HG02623 (cell line): ENCODE data around the gene TENM3.
"Not testable (repeated sequence)": the region's sequence is repeated elsewhere in the genome, so short reads cannot be mapped to it uniquely, and the experiment has no call there.

ENCODE experiments used
- ATAC-seq: cut with Tn5 transposase; IDR thresholded peaks from one replicate; pipeline ENCODE4 v1.9.1; 2021; ENCODE audit warnings: moderate library complexity; ENCODE audit not compliant: unreplicated experiment

The TENM3 gene

GRCh38 chr4:182801636-182802035 is 558.4 kb downstream of the TENM3 start:
- ATAC-seq, result no peak

DNA sequence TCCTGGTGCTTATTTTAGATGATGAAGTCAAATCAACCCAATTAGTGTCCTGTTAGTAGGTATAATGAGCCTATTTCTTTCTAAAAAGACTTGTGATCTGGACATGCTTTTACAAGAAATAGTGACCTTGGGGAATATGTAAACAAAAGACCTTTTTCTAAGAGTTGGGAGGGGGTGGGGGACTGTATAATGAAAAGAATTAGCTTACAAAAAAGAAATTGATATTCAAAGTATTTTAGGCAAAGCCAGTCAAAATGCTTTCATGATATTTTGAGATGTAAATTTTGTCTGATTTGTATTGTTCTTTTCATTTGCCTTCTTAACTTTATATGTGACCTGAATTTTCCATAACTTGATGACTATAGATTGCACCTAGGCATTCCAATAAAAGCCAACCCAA is 559.4 kb downstream of the TENM3 start:
- ATAC-seq, result no peak

DNA sequence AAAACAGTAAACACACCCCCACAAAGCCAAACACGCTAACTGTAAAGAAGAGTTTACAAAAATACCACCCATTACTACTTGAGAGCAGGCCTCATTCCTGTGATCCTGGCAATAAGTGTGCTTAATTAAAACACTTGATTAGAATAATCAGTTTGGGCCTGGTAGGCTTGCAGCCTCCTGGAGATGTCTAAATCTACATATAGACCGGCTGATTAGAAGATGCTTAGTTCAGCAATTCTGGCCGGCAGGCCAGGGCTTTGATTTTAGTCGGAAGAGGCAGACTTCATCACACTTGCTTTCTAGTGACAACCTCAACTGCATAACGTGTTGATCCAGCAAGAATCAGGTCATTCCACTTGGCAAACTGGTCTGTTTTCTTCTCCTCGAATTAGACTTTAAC is 560.0 kb downstream of the TENM3 start:
- ATAC-seq, result no peak

- no peak for ATAC-seq
Observed at GRCh38 chr4:182804131-182804530, 560.9 kb downstream of the TENM3 start.

DNA sequence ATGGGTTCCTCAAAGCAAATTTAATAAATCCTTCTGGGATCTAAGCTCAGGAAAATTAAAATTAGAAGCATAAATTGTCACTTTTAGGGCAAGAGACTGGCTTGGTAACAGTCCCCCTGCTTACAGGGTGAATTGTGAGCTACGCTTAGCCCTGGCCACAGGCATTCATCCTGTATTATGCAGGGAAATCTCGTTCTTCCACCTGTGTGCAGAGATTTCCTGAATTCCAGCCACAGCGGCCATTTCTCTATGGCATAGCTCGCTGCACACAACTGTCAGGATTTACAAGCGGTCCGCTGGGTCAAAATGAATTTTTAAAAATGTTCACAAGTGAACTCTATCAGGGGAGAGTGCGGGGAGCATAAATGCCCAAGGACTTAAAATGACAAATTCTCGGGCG is 562.1 kb downstream of the TENM3 start:
- no peak for ATAC-seq

DNA sequence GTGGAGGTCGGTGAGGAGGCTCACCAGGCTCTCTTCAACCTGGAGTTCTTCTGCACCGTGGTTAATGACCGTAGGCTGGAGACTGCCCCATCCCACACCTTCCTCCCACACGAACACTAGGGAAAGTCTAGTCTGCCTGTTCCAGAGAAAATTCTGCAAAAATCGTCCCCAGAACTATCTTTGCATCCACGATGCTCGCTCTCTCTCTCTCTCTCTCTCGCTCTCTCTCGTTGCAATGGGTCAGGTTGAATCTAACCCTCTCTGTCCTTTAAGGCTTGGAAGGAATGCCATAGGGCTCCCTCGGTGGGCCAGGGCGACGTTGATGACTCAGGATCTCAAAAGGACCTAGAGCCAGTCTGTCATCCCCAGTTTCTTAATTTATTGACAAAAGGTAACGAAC is 562.5 kb downstream of the TENM3 start:
- no peak for ATAC-seq

GRCh38 chr4:182806259-182807252 is 563.4 kb downstream of the TENM3 start:
- peak; percentile 63 for ATAC-seq

- ATAC-seq, result no peak
Observed at GRCh38 chr4:182807346-182807745, 564.1 kb downstream of the TENM3 start.

DNA sequence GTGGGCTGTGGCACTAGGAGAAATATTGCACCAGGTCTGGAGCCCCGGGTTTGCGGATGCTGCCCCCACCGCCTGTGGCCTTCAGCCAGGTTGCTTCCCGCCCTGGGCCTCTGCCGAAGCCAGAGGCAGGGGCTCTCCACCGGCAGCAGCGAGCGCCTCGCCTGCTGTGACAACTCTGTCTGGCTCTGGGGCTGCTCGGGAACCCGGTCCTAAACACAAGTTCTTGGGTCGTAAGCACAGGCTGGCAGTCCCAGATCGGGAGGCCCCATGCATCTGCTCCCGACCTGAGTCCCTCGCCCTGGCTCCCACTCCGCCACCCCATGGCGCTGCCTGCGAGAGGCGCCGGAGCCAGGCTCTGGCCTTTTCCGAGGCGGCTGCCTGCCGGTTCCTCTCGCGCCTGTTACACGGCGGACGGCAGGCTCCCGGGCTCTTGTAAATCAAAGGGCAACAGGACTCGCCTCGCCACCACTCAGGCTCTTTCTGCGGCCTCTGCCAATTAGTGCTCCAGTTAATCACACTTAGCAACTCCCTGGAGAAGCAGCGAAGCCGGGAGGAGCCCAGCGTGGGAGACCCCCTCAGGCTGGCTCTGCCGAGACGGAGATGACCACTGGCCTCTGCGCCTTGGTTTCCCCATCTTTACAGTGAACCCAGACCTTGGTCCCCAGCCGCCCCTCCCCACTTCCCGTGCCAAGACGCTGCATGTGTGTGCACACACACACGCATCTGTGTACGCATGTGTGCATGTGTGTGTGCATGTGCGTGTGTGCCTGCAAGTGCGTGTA is 564.8 kb downstream of the TENM3 start:
- ATAC-seq, result no peak

- ATAC-seq, result peak; percentile 76
Observed at GRCh38 chr4:182808673-182809416, 565.6 kb downstream of the TENM3 start.

- peak; percentile 13 for ATAC-seq
Observed at GRCh38 chr4:182809417-182810102, 566.4 kb downstream of the TENM3 start.

- no peak for ATAC-seq
Observed at GRCh38 chr4:182810103-182810615, 567.0 kb downstream of the TENM3 start.

DNA sequence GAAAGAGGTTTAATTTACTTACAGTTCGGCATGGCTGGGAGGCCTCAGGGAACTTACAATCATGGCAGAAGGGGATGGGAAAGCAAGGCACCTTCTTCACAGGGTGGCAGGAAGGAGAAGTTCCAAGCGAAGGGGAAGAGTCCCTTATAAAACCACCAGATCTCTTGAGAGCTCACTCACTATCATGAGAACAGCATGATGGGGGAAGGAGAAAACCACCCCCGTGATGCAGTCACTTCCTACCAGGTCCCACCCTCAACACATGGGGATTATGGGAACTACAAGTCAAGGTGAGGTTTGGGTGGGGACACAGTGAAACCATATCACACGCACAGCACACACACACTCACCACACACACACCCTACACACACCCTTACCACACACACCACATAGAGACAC is 569.7 kb downstream of the TENM3 start:
- ATAC-seq, result no peak

DNA sequence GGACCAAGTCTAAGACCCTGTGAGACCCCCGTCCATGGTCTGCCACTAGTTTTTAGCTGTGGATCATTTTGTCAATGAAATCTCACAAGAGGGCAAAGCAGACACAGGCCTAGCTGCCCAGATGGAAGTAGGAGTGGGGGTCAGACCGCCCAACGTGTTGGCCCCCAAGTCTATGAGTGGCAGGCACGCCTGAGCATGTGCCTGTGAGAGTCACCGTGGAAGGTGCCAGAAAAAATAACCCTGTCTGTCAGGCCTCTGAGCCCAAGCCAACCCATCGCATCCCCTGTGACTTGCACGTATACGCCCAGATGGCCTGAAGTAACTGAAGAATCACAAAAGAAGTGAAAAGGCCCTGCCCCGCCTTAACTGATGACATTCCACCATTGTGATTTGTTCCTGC is 570.9 kb downstream of the TENM3 start:
- ATAC-seq, result not testable (repeated sequence)

- no peak for ATAC-seq
Observed at GRCh38 chr4:182818926-182819730, 575.9 kb downstream of the TENM3 start.

DNA sequence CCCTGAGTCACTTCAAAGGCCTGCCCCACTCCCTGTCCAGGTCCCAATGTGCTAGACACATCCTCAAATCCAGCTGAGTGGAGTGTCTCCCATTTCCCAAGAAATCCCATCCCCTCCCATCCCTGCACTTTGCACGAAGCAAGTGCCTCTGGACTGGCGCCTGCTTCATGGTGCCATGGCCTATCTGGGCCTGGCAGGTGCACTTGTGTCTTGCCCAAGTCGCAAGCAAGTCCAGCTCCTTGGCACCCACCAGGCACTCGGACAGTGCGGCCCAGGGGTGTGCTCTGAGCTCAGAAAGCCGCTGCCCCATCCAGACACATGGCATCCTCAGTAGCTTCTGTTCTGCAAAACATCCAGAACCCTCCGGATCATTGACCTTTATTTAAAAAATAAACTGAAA is 576.5 kb downstream of the TENM3 start:
- no peak for ATAC-seq

DNA sequence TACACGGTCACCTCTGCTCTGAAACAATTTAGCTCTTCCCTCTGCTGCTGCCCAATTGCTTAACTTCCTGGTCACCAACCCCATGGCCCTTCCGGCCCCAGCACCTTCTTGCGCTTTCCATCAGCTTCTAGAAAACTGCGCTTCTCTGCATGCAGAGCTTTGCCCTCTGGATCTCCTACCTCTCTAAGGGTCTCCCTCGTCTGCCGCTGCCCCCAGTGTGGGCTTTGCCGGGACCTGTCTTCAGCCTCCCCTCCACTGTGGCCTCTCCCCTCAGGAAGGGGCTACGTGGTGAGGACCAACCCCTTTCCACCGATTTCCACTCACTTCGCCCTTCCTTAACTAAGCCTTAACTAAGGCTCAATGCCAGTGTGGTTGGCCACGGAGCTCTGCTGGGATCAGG is 579.4 kb downstream of the TENM3 start:
- no peak for ATAC-seq

- ATAC-seq, result peak; percentile 54
Observed at GRCh38 chr4:182823576-182823975, 580.4 kb downstream of the TENM3 start.

- ATAC-seq, result no peak
Observed at GRCh38 chr4:182825003-182825402, 581.8 kb downstream of the TENM3 start.

- ATAC-seq, result no peak
Observed at GRCh38 chr4:182825786-182826185, 582.6 kb downstream of the TENM3 start.
